Left ventricle myocardium inferior (tissue), 1 donor: ENCODE results near the gene ARL15. TPM values are rescaled to one million over a fixed set of nuclear protein-coding genes. Genes with fewer than 3 reads are reported as not detected.
A peak's percentile ranks its signal among the peaks of the same experiment; 100 is the strongest.

Experiments used
- DNase-seq: peaks from one replicate; pipeline ENCODE4 v3.0.0-alpha.2; 2020
- H3K27ac ChIP-seq: fragments of 200-600 bp; replicated peaks from 2 replicates; pipeline ENCODE4 v1.8.0; 2021
- H3K27me3 ChIP-seq: fragments of 200-600 bp; 2 replicates; pipeline ENCODE4 v1.8.0; 2021; ENCODE audit warnings: low read depth
- H3K36me3 ChIP-seq: fragments of 200-600 bp; 2 replicates; pipeline ENCODE4 v1.8.0; 2021
- H3K4me1 ChIP-seq: fragments of 200-600 bp; 2 replicates; pipeline ENCODE4 v1.8.0; 2021
- H3K4me3 ChIP-seq: fragments of 200-600 bp; 2 replicates; pipeline ENCODE4 v1.8.0; 2021; ENCODE audit warnings: mild to moderate bottlenecking, moderate library complexity
- H3K9me3 ChIP-seq: fragments of 200-600 bp; replicated peaks from 2 replicates; pipeline ENCODE4 v1.8.0; 2021
- CTCF ChIP-seq: fragments of 200-600 bp; IDR thresholded peaks from 2 replicates; pipeline ENCODE4 v1.8.0; 2021; ENCODE audit warnings: antibody characterized with exemption, mild to moderate bottlenecking, borderline replicate concordance
- intact Hi-C: fragments of 100-400 bp; cut with micrococcal nuclease; formaldehyde crosslinking; loops from one replicate; pipeline ENCODE4 v1.11.0; 2022
- total RNA-seq: library from RNA; stranded (reverse); fragmentation: NEBNext Ultra II Directional; extraction: Animal tissue kit (Norgen Biotek cat#: 25700); gene quantifications from one replicate; pipeline ENCODE4 v1.2.1, GENCODE V29; 2021
- donor health status: DM: no; HTN: yes; CAD: no; lungs with severe emphysema.

The ARL15 gene
- total RNA-seq, 1 donor from 2014 or later, result 18.2 TPM

GRCh38 chr5:53972314-53972713 lies 338.1 kb downstream of the ARL15 start:
- TF ChIP-seq CTCF, result no peak
- Histone ChIP-seq H3K27me3 (no peaks in the 10 kb centered on the region), H3K4me3 (no peak overlapping the region), H3K9me3 (no peaks in the 10 kb centered on the region), H3K4me1 (peaks cover 14% of the 10 kb centered on the region), H3K36me3 (no peaks in the 10 kb centered on the region), H3K27ac (no peak overlapping the region)
- no peak for DNase-seq
- intact Hi-C loops, result no loop called here

- H3K27ac ChIP-seq, result peak overlapping the region; percentile 2
- no peaks in the 10 kb centered on the region for H3K9me3 ChIP-seq
- H3K4me3 ChIP-seq, result no peak overlapping the region
- DNase-seq, result no peak
- H3K27me3 ChIP-seq, result no peaks in the 10 kb centered on the region
- no peaks in the 10 kb centered on the region for H3K36me3 ChIP-seq
- peaks cover 14% of the 10 kb centered on the region for H3K4me1 ChIP-seq
- intact Hi-C loops, result no loop called here
- TF ChIP-seq CTCF, result no peak
Observed at GRCh38 chr5:53971551-53971950, 338.8 kb downstream of the ARL15 start.

GRCh38 chr5:53971131-53971530 lies 339.2 kb downstream of the ARL15 start:
- Histone ChIP-seq H3K27me3 (no peaks in the 10 kb centered on the region), H3K36me3 (no peaks in the 10 kb centered on the region), H3K27ac (peak overlapping the region; percentile 38), H3K4me1 (peaks cover 12% of the 10 kb centered on the region), H3K4me3 (no peak overlapping the region), H3K9me3 (no peaks in the 10 kb centered on the region)
- DNase-seq, result no peak
- intact Hi-C loops, result no loop called here
- no peak for TF ChIP-seq CTCF

- H3K27me3 ChIP-seq, result no peaks in the 10 kb centered on the region
- intact Hi-C loops, result no loop called here
- H3K36me3 ChIP-seq, result no peaks in the 10 kb centered on the region
- H3K9me3 ChIP-seq, result no peaks in the 10 kb centered on the region
- no peak overlapping the region for H3K4me3 ChIP-seq
- no peak for DNase-seq
- no peak for TF ChIP-seq CTCF
- peaks cover 8% of the 10 kb centered on the region for H3K4me1 ChIP-seq
- peak overlapping the region; percentile 38 for H3K27ac ChIP-seq
Observed at GRCh38 chr5:53970475-53970874, 339.9 kb downstream of the ARL15 start.

- no peak for DNase-seq
- intact Hi-C loops, result no loop called here
- no peak overlapping the region for H3K27ac ChIP-seq
- H3K36me3 ChIP-seq, result no peaks in the 10 kb centered on the region
- H3K9me3 ChIP-seq, result no peaks in the 10 kb centered on the region
- H3K4me1 ChIP-seq, result peaks cover 8% of the 10 kb centered on the region
- no peak overlapping the region for H3K4me3 ChIP-seq
- no peaks in the 10 kb centered on the region for H3K27me3 ChIP-seq
- no peak for TF ChIP-seq CTCF
Observed at GRCh38 chr5:53969176-53969730, 341.1 kb downstream of the ARL15 start.
